ENCODE results near the gene RTP4.

- TF ChIP-seq CTCF (conservative IDR thresholded peaks at IDR 0.05 in 1 of 2, IDR thresholded peaks at IDR 0.05 in 1 of 2; ENCODE audit: low read depth in 1 of 2, low read length in 2 of 2) (no peak), EZH2 (IDR thresholded peaks at IDR 0.05; ENCODE audit: low read length, missing control alignments) (no peak)
Measured at GRCh38 chr3:187385296-187385695, 17.1 kb downstream of the RTP4 start.
